DND-41 (cell line): ENCODE results near the gene STPG4.

ENCODE experiments used
- ATAC-seq: fragments of 200-7000 bp; cut with Tn5 transposase; 3 replicates; pipeline ENCODE4 v1.9.1; 2021; ENCODE audit warnings: low read depth; ENCODE audit not compliant: insufficient read depth
- DNase-seq: peaks from one replicate; pipeline ENCODE4 v3.0.0-alpha.2; 2020
- H2AFZ ChIP-seq: 2 replicates; pipeline ENCODE4 v1.6.0; 2012; ENCODE audit warnings: low read depth, low read length
- H3K27ac ChIP-seq: 2 replicates; pipeline ENCODE4 v1.5.1; 2012; ENCODE audit warnings: low read length, inconsistent platforms
- H3K27me3 ChIP-seq: fragments of 200-600 bp; sonication (generic); 2 replicates; pipeline ENCODE4 v1.6.0; 2012; ENCODE audit warnings: low read length, mild to moderate bottlenecking, inconsistent platforms; ENCODE audit not compliant: insufficient read depth, poor library complexity
- H3K36me3 ChIP-seq: 2 replicates; pipeline ENCODE4 v1.5.1; 2012; ENCODE audit warnings: low read length, inconsistent platforms; ENCODE audit not compliant: insufficient read depth
- H3K4me1 ChIP-seq: 2 replicates; pipeline ENCODE4 v1.5.1; 2012; ENCODE audit warnings: mild to moderate bottlenecking, low read length; ENCODE audit not compliant: insufficient read depth
- H3K4me2 ChIP-seq: 2 replicates; pipeline ENCODE4 v1.6.0; 2012; ENCODE audit warnings: mild to moderate bottlenecking, moderate library complexity, low read length, inconsistent platforms; ENCODE audit not compliant: insufficient read depth
- H3K4me3 ChIP-seq, 2 experiments: fragments of 200-600 bp in 1 of 2; shearing (Covaris generic) in 1 of 2; 2 replicates each; pipeline ENCODE4 v1.5.1; 2012 to 2016; ENCODE audit warnings: inconsistent platforms in 2 of 2, low read length in 2 of 2, mild to moderate bottlenecking in 2 of 2, low read depth in 1 of 2, moderate library complexity in 1 of 2
- H3K79me2 ChIP-seq: 2 replicates; pipeline ENCODE4 v1.6.0; 2012; ENCODE audit warnings: low read length, inconsistent platforms; ENCODE audit not compliant: insufficient read depth
- H3K9ac ChIP-seq: 2 replicates; pipeline ENCODE4 v1.6.0; 2012; ENCODE audit warnings: low read depth, mild to moderate bottlenecking, inconsistent platforms, low read length, moderate library complexity
- H3K9me3 ChIP-seq: 2 replicates; pipeline ENCODE4 v1.5.1; 2012; ENCODE audit warnings: low read length, moderate library complexity, mild to moderate bottlenecking, inconsistent platforms; ENCODE audit not compliant: insufficient read depth, severe bottlenecking
- H4K20me1 ChIP-seq: 2 replicates; pipeline ENCODE4 v1.6.0; 2012; ENCODE audit warnings: low read length; ENCODE audit not compliant: insufficient read depth
- CTCF ChIP-seq: IDR thresholded peaks from 2 replicates; pipeline ENCODE4 v1.5.1; 2012; ENCODE audit warnings: borderline replicate concordance, low read length, moderate library complexity, mild to moderate bottlenecking; ENCODE audit not compliant: poor library complexity, severe bottlenecking; ENCODE audit errors: extremely low read depth
- EZH2 ChIP-seq: IDR thresholded peaks from 3 replicates; pipeline ENCODE4 v1.6.1; 2012; ENCODE audit warnings: borderline replicate concordance, low read depth, mild to moderate bottlenecking, moderate library complexity, low read length, inconsistent platforms; ENCODE audit not compliant: severe bottlenecking

STPG4 gene

DNA sequence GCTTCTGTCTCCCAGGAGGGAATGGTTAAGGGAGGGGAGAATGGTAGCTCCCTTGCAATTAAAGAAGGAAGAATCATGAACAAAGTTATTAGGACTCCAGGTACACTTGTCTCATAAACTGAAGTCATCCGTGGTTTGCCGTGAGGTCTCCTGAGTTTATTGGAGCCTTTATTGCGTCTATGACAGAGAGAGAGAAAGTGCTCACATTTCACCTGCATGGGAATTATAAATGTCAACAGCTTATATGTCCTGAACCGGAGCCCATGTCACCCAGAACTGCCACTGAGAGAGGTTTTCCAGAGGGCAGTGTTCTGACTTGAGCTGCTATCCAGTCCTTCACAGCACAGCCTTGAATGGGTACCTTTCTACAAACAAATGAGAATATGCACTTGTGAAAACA, 104.3 kb downstream of the STPG4 start:
- no peaks in the 10 kb centered on the region for H3K27me3 ChIP-seq
- TF ChIP-seq EZH2 (no peak), CTCF (no peak)
- H3K79me2 ChIP-seq, result no peaks in the 10 kb centered on the region
- no peak for ATAC-seq
- H3K4me1 ChIP-seq, result no peaks in the 10 kb centered on the region
- no peak overlapping the region; the same call in 1 of the 2 replicates for H3K27ac ChIP-seq
- H3K4me3 ChIP-seq, result no peak overlapping the region
- no peak overlapping the region for H2AFZ ChIP-seq
- H3K36me3 ChIP-seq, result peaks cover 93% of the 10 kb centered on the region
- DNase-seq, result no peak
- H3K9me3 ChIP-seq, result no peaks in the 10 kb centered on the region
- H3K9ac ChIP-seq, result no peak overlapping the region
- no peak overlapping the region for H3K4me2 ChIP-seq
- peaks cover 16% of the 10 kb centered on the region for H4K20me1 ChIP-seq

DNA sequence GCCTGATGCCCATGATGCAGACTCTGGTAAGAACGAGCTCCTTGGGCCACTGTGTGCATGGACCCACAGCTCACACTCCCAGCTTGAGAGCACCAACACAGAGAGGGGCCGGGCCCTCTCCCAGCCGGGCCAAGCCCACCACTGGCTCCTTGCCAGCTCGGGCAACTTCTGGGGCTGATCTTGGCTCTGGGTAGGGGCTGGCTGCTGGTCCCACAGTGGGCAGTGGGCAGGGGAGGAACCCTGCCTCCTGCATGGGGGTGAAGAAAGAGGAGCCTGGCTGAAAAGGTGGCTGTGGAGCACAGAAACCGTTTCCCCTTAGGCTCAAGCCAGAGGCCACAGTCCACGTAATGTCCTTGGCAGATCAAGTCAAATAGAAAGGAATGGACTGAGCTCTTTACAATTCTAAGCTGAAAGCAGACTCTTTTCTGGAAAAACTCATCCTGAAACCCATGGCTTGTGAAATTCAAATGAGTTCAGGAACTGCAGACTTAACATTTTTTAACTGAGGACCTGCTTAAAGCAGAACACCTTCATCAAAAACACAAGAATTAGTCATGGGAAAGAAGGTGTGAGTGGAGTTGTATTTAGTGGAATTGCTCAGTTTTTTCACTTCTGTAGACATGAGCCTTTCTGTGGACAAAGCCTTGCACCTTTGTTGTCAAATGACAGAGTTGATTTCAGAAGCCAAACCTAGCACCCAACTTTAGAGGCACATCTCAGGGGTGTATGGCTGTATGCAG, 104.9 kb downstream of the STPG4 start:
- no peak overlapping the region; the same call in 1 of the 2 replicates for H3K27ac ChIP-seq
- ATAC-seq, result no peak
- peaks cover 94% of the 10 kb centered on the region for H3K36me3 ChIP-seq
- H3K79me2 ChIP-seq, result no peaks in the 10 kb centered on the region
- H3K4me1 ChIP-seq, result no peaks in the 10 kb centered on the region
- no peaks in the 10 kb centered on the region for H3K27me3 ChIP-seq
- H3K9ac ChIP-seq, result no peak overlapping the region
- peaks cover 17% of the 10 kb centered on the region for H4K20me1 ChIP-seq
- no peak for DNase-seq
- H3K4me3 ChIP-seq, result no peak overlapping the region
- no peak overlapping the region for H3K4me2 ChIP-seq
- no peak overlapping the region for H2AFZ ChIP-seq
- H3K9me3 ChIP-seq, result no peaks in the 10 kb centered on the region
- TF ChIP-seq CTCF, result no peak
- no peak for TF ChIP-seq EZH2

GRCh38 chr2:47049502-47049901, 105.6 kb downstream of the STPG4 start:
- Histone ChIP-seq H3K4me1 (no peaks in the 10 kb centered on the region), H3K9ac (no peak overlapping the region), H3K79me2 (no peaks in the 10 kb centered on the region), H3K4me2 (no peak overlapping the region), H3K4me3 (no peak overlapping the region), H3K27me3 (no peaks in the 10 kb centered on the region), H4K20me1 (peaks cover 20% of the 10 kb centered on the region), H3K36me3 (peaks cover 95% of the 10 kb centered on the region), H2AFZ (no peak overlapping the region), H3K9me3 (no peaks in the 10 kb centered on the region), H3K27ac (no peak overlapping the region)
- ATAC-seq (no peak), DNase-seq (no peak)
- TF ChIP-seq CTCF, result no peak
- TF ChIP-seq EZH2, result no peak
